Measurements from ENCODE around the gene CATSPERD.

Gene CATSPERD

GRCh38 chr19:5676105-5676771, 44.2 kb upstream of the CATSPERD start:
- H3K4me3 ChIP-seq = no peak overlapping the region
- no peaks in the 10 kb centered on the region for H3K9me3 ChIP-seq
- no peak overlapping the region for H3K27ac ChIP-seq
- intact Hi-C loops (cut with DNase I; ENCODE audit: low total_unique reads) = no loop called here
- H3K36me3 ChIP-seq = peaks cover 0 to 22% (median 4%) of the 10 kb centered on the region in 3 donors
- H3K4me1 ChIP-seq = peaks cover 0 to 17% (median 13%) of the 10 kb centered on the region in 4 donors
- H3K27me3 ChIP-seq = no peaks in the 10 kb centered on the region
- no peak for TF ChIP-seq CTCF (IDR thresholded peaks at IDR 0.05)
- no peak for DNase-seq

- Histone ChIP-seq H3K4me3 (no peak overlapping the region), H3K36me3 (peaks cover 0 to 19% (median 0%) of the 10 kb centered on the region in 3 donors), H3K27ac (no peak overlapping the region), H3K4me1 (peaks cover 0 to 21% (median 14%) of the 10 kb centered on the region in 4 donors), H3K9me3 (no peaks in the 10 kb centered on the region), H3K27me3 (no peaks in the 10 kb centered on the region)
- no peak for TF ChIP-seq CTCF (IDR thresholded peaks at IDR 0.05)
- intact Hi-C loops (cut with DNase I; ENCODE audit: low total_unique reads) = no loop called here
- no peak for DNase-seq
These were observed 43.7 kb upstream of the CATSPERD start for GRCh38 chr19:5676772-5677105.

GRCh38 chr19:5677136-5677535, 43.3 kb upstream of the CATSPERD start:
- H3K9me3 ChIP-seq = no peaks in the 10 kb centered on the region
- peaks cover 0 to 17% (median 0%) of the 10 kb centered on the region in 3 donors for H3K36me3 ChIP-seq
- no peak for TF ChIP-seq CTCF (IDR thresholded peaks at IDR 0.05)
- no peak overlapping the region for H3K27ac ChIP-seq
- DNase-seq = no peak
- H3K4me3 ChIP-seq = no peak overlapping the region
- H3K4me1 ChIP-seq = peaks cover 0 to 21% (median 14%) of the 10 kb centered on the region in 4 donors
- intact Hi-C loops (cut with DNase I; ENCODE audit: low total_unique reads) = no loop called here
- H3K27me3 ChIP-seq = no peaks in the 10 kb centered on the region

GRCh38 chr19:5677580-5677979, 42.9 kb upstream of the CATSPERD start:
- no peak for DNase-seq
- Histone ChIP-seq H3K4me1 (peaks cover 0 to 21% (median 14%) of the 10 kb centered on the region in 4 donors), H3K4me3 (no peak overlapping the region), H3K9me3 (no peaks in the 10 kb centered on the region), H3K36me3 (peaks cover 0 to 13% (median 0%) of the 10 kb centered on the region in 3 donors), H3K27ac (no peak overlapping the region), H3K27me3 (no peaks in the 10 kb centered on the region)
- no peak for TF ChIP-seq CTCF (IDR thresholded peaks at IDR 0.05)
- intact Hi-C loops (cut with DNase I; ENCODE audit: low total_unique reads) = no loop called here

- DNase-seq = no peak
- no peak for TF ChIP-seq CTCF (IDR thresholded peaks at IDR 0.05)
- Histone ChIP-seq H3K4me3 (no peak overlapping the region), H3K27ac (no peak overlapping the region), H3K36me3 (peaks cover 0 to 13% (median 0%) of the 10 kb centered on the region in 3 donors), H3K4me1 (peaks cover 0 to 21% (median 14%) of the 10 kb centered on the region in 4 donors), H3K9me3 (no peaks in the 10 kb centered on the region), H3K27me3 (no peaks in the 10 kb centered on the region)
- intact Hi-C loops (cut with DNase I; ENCODE audit: low total_unique reads) = no loop called here
These were observed 42.2 kb upstream of the CATSPERD start for GRCh38 chr19:5678071-5678718.

Measured in tibial artery (tissue), 4 donors.